HL-60 (cell line): ENCODE results near the gene KIAA1549.

Experiments
- CTCF ChIP-seq: IDR thresholded peaks from one replicate; pipeline ENCODE4 v1.5.1; 2011; ENCODE audit warnings: low read length, control low read depth, inconsistent platforms; ENCODE audit not compliant: insufficient read depth
- GABPA ChIP-seq: IDR thresholded peaks from 2 replicates; pipeline ENCODE4 v1.6.1; 2012; ENCODE audit warnings: low read depth
- POLR2AphosphoS5 ChIP-seq: IDR thresholded peaks from 2 replicates; pipeline ENCODE4 v1.6.1; 2012; ENCODE audit warnings: low read depth
- REST ChIP-seq: IDR thresholded peaks from 2 replicates; pipeline ENCODE4 v1.6.1; 2012; ENCODE audit warnings: low read depth; ENCODE audit not compliant: insufficient replicate concordance
- SPI1 ChIP-seq: IDR thresholded peaks from 2 replicates; pipeline ENCODE4 v1.6.1; 2012; ENCODE audit warnings: low read depth, mild to moderate bottlenecking, borderline replicate concordance

GRCh38 chr7:138886501-138886917 is 94.7 kb downstream of the KIAA1549 start:
- TF ChIP-seq CTCF (peak; percentile 22), GABPA (no peak), POLR2AphosphoS5 (no peak), REST (no peak), SPI1 (peak; percentile 97)
